GM23338 (cell line): ENCODE results near the gene GGT7. TPM values are rescaled to one million over a fixed set of nuclear protein-coding genes. Genes with fewer than 3 reads are reported as not detected.

ENCODE experiments used
- ATAC-seq: fragments of 200-7000 bp; cut with Tn5 transposase; 3 replicates; pipeline ENCODE4 v1.9.1; 2020
- DNase-seq: peaks from one replicate; pipeline ENCODE4 v3.0.0-alpha.2; 2015; ENCODE audit warnings: low spot score
- H2AFZ ChIP-seq: fragments of 200-600 bp; sonication (generic); 2 replicates; pipeline ENCODE4 v1.8.0; 2016; ENCODE audit warnings: antibody characterized with exemption, mild to moderate bottlenecking, moderate library complexity
- H3F3A ChIP-seq: fragments of 200-600 bp; sonication (generic); replicated peaks from 2 replicates; pipeline ENCODE4 v1.8.0; 2017; ENCODE audit warnings: antibody characterized with exemption, mixed run types, low read depth
- H3K27ac ChIP-seq: fragments of 200-600 bp; sonication (generic); 2 replicates; pipeline ENCODE4 v1.6.1; 2016; ENCODE audit warnings: low read depth
- H3K27me3 ChIP-seq: fragments of 200-600 bp; sonication (generic); 2 replicates; pipeline ENCODE4 v1.8.0; 2016; ENCODE audit warnings: mild to moderate bottlenecking, mixed run types, moderate library complexity; ENCODE audit not compliant: insufficient read depth
- H3K36me3 ChIP-seq: fragments of 200-600 bp; sonication (generic); 2 replicates; pipeline ENCODE4 v1.8.0; 2016; ENCODE audit warnings: mild to moderate bottlenecking; ENCODE audit not compliant: insufficient read depth
- H3K4me1 ChIP-seq: fragments of 200-600 bp; sonication (generic); 2 replicates; pipeline ENCODE4 v1.8.0; 2016; ENCODE audit warnings: mild to moderate bottlenecking, moderate library complexity; ENCODE audit not compliant: insufficient read depth
- H3K4me2 ChIP-seq: fragments of 200-600 bp; sonication (generic); 2 replicates; pipeline ENCODE4 v1.7.1; 2017; ENCODE audit warnings: mixed run types
- H3K4me3 ChIP-seq: fragments of 200-600 bp; sonication (generic); 2 replicates; pipeline ENCODE4 v1.6.1; 2016; ENCODE audit warnings: mixed run types
- H3K79me2 ChIP-seq: fragments of 200-600 bp; sonication (generic); replicated peaks from 2 replicates; pipeline ENCODE4 v1.8.0; 2017; ENCODE audit warnings: mild to moderate bottlenecking; ENCODE audit not compliant: insufficient read depth
- H3K9me2 ChIP-seq: fragments of 200-600 bp; sonication (generic); 2 replicates; pipeline ENCODE4 v1.8.0; 2017; ENCODE audit not compliant: insufficient read depth
- H4K20me1 ChIP-seq: fragments of 200-600 bp; sonication (generic); replicated peaks from 2 replicates; pipeline ENCODE4 v1.8.0; 2017; ENCODE audit warnings: mild to moderate bottlenecking; ENCODE audit not compliant: insufficient read depth
- H3K27ac Mint-ChIP-seq: 2 replicates; pipeline ENCODE4 v1.8.0; 2020; ENCODE audit warnings: inconsistent platforms, mild to moderate bottlenecking, moderate library complexity, mixed read lengths
- H3K27me3 Mint-ChIP-seq: 3 replicates; pipeline ENCODE4 v1.8.0; 2022; ENCODE audit warnings: low read depth, mild to moderate bottlenecking, moderate library complexity, mixed read lengths, inconsistent platforms; ENCODE audit not compliant: insufficient read depth, poor library complexity
- H3K36me3 Mint-ChIP-seq: 3 replicates; pipeline ENCODE4 v1.8.0; 2021; ENCODE audit warnings: low read depth, mild to moderate bottlenecking, inconsistent platforms, moderate library complexity, mixed read lengths
- H3K4me1 Mint-ChIP-seq: 3 replicates; pipeline ENCODE4 v1.8.0; 2020; ENCODE audit warnings: mild to moderate bottlenecking, inconsistent platforms, mixed read lengths
- H3K4me3 Mint-ChIP-seq: 3 replicates; pipeline ENCODE4 v1.8.0; 2021; ENCODE audit warnings: moderate library complexity, mild to moderate bottlenecking, inconsistent platforms, mixed read lengths
- H3K9me3 Mint-ChIP-seq: 3 replicates; pipeline ENCODE4 v1.8.0; 2020; ENCODE audit warnings: moderate library complexity, mild to moderate bottlenecking, inconsistent platforms, mixed read lengths
- CTCF ChIP-seq, 2 experiments: fragments of 200-600 bp in 1 of 2; sonication (generic) in 1 of 2; conservative IDR thresholded peaks; 2 replicates each; pipeline versions ENCODE4 v1.5.1 to v1.6.1; 2016 to 2017; ENCODE audit warnings: antibody characterized with exemption in 2 of 2, low read depth in 2 of 2, mild to moderate bottlenecking in 2 of 2, moderate library complexity in 1 of 2
- ETS1 ChIP-seq: IDR thresholded peaks from 2 replicates; pipeline ENCODE4 v1.6.1; 2016; ENCODE audit warnings: antibody characterized with exemption
- EZH2 ChIP-seq: fragments of 200-600 bp; sonication (generic); IDR thresholded peaks from one replicate; pipeline ENCODE4 v1.8.0; 2017; ENCODE audit warnings: antibody characterized with exemption, mild to moderate bottlenecking, low read depth; ENCODE audit not compliant: unreplicated experiment
- JUNB ChIP-seq: IDR thresholded peaks from one replicate; pipeline ENCODE4 v1.6.1; 2016; ENCODE audit warnings: antibody characterized with exemption; ENCODE audit not compliant: unreplicated experiment
- NANOG ChIP-seq: IDR thresholded peaks from 2 replicates; pipeline ENCODE4 v1.6.1; 2016; ENCODE audit warnings: antibody characterized with exemption, borderline replicate concordance
- POLR2AphosphoS5 ChIP-seq: IDR thresholded peaks from 2 replicates; pipeline ENCODE4 v1.6.1; 2016; ENCODE audit warnings: antibody characterized with exemption, low read depth
- REST ChIP-seq: IDR thresholded peaks from one replicate; pipeline ENCODE4 v1.6.1; 2018; ENCODE audit warnings: antibody characterized with exemption; ENCODE audit not compliant: unreplicated experiment
- STAT1 ChIP-seq: IDR thresholded peaks from one replicate; pipeline ENCODE4 v1.6.1; 2016; ENCODE audit warnings: antibody characterized with exemption; ENCODE audit not compliant: unreplicated experiment
- ZNF114 ChIP-seq: fragments of 250-450 bp; sonication (Bioruptor Pico); IDR thresholded peaks from 2 replicates; pipeline ENCODE4 v1.5.0; 2020; ENCODE audit warnings: mild to moderate bottlenecking, moderate library complexity
- ZNF331 ChIP-seq: fragments of 250-450 bp; sonication (Bioruptor Pico); IDR thresholded peaks from 2 replicates; pipeline ENCODE4 v1.5.0; 2020; ENCODE audit warnings: low read depth, mild to moderate bottlenecking, moderate library complexity
- polyA plus RNA-seq: library from polyadenylated mRNA; unstranded; fragments of >200 nt; fragmentation: Nextera tagmentation; extraction: Ambion mirVana; gene quantifications from 2 replicates; pipeline ENCODE4 v1.2.1, GENCODE V29; 2016
- total RNA-seq: library from RNA; depleted of rRNA; stranded (reverse); fragments of >200 nt; shearing (Covaris generic); gene quantifications from 2 replicates; pipeline ENCODE4 v1.2.3, GENCODE V29; 2014

Gene GGT7
- total and polyA plus RNA-seq, 2 experiments from 2014 or later: 23.6 to 24.6 TPM

- TF ChIP-seq REST (no peak), CTCF (conservative IDR thresholded peaks at IDR 0.05; ENCODE audit: low read depth in 2 of 2) (no peak), JUNB (no peak), ZNF114 (CRISPR knock-in tag) (no peak), EZH2 (no peak)
Observed at GRCh38 chr20:34848597-34848996, 24.1 kb downstream of the GGT7 start (continued).

- H3K9me3 Mint-ChIP-seq: no peaks in the 10 kb centered on the region
- H3K4me2 ChIP-seq: no peak overlapping the region
- H3F3A ChIP-seq: no peaks in the 10 kb centered on the region
- no peak overlapping the region for H2AFZ ChIP-seq
- H3K4me1 Mint-ChIP-seq: no peaks in the 10 kb centered on the region
- ATAC-seq (no peak), DNase-seq (no peak)
- H3K4me1 ChIP-seq: no peaks in the 10 kb centered on the region
- no peak overlapping the region for H3K27ac Mint-ChIP-seq
- 0 out of 2 replicates have a peak, but pooled peaks cover 6% of the 10 kb centered on the region for H4K20me1 ChIP-seq
- no peaks in the 10 kb centered on the region for H3K79me2 ChIP-seq
- no peak for TF ChIP-seq ZNF114 (CRISPR knock-in tag)
- TF ChIP-seq NANOG: no peak
- no peak for TF ChIP-seq POLR2AphosphoS5
- TF ChIP-seq ETS1: no peak
- no peak for TF ChIP-seq CTCF (conservative IDR thresholded peaks at IDR 0.05; ENCODE audit: low read depth in 2 of 2)
- TF ChIP-seq STAT1: no peak
- TF ChIP-seq ZNF331 (CRISPR knock-in tag): no peak
- TF ChIP-seq REST: no peak
- TF ChIP-seq JUNB: no peak
- no peak overlapping the region for H3K4me3 Mint-ChIP-seq
- no peaks in the 10 kb centered on the region for H3K27me3 ChIP-seq
- no peak overlapping the region for H3K4me3 ChIP-seq
- H3K36me3 Mint-ChIP-seq: peaks cover 3% of the 10 kb centered on the region; the same call in 2 of the 3 replicates
- no peak overlapping the region for H3K27ac ChIP-seq
- no peaks in the 10 kb centered on the region for H3K9me2 ChIP-seq
- H3K27me3 Mint-ChIP-seq: peaks cover 1% of the 10 kb centered on the region
- no peaks in the 10 kb centered on the region; the same call in 1 of the 2 replicates for H3K36me3 ChIP-seq
Observed at GRCh38 chr20:34843421-34843820, 29.2 kb downstream of the GGT7 start.
